ENCODE data around the gene GALK2.
"Not testable (repeated sequence)": the region's sequence is repeated elsewhere in the genome, so short reads cannot be mapped to it uniquely, and the experiment has no call there.

Gene GALK2

DNA sequence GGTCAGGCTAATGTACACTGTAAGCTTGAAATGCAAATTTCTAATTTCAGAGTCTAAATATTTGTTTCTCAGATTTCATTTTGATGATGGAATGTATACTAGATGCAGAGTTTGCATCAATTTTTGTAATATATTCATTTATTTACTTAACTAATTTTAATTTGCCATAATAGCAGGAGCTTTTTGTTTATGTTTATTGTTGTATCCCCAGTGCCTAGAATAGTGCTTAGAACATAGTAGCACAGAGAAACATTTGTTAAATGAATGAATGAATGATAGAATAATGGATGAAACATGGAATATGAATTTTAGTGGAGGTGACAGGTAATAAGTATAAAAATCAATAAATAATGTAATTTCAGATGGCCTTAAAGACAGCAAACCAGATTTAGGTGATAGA is 5.2 kb upstream of the GALK2 start:
- DNase-seq (ENCODE audit: low read depth) = no peak

DNA sequence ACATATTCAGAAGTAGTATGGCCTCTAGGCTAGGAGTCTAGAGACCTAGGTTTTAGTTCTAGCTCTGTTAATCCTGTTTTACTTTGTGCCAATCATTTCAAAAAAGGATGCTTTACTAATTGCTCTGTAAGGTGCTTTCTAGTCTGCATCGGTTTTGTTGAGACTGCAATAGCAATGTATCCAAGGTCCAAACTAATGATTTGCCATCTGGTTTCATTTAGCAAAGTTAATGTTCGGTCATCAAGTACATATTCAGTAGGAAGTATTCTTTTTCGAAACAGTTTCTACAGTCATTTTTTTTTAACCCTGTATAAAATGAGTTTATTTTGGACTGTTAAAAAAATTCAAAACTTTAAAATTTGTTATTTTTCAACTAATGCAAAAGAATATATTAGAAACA is 2.0 kb upstream of the GALK2 start:
- DNase-seq (ENCODE audit: low read depth) = no peak

DNA sequence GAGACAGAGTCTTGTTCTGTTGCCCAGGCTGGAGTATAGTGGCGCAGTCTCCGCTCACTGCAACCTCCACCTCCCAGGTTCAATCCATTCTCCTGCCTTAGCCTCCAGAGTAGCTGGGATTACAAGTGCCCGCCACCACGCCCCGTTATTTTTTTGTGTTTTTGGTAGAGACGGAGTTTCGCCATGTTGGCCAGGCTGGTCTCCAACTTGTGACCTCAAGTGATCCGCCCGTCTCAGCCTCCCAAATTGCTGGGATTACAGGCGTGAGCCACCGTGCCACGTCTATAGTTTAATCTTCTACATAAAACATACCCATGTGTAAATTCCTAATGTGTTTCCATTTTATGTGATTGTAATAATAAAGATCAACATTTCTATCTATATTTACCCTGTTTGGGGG is 1.7 kb downstream of the GALK2 start:
- DNase-seq (ENCODE audit: low read depth) = no peak

DNA sequence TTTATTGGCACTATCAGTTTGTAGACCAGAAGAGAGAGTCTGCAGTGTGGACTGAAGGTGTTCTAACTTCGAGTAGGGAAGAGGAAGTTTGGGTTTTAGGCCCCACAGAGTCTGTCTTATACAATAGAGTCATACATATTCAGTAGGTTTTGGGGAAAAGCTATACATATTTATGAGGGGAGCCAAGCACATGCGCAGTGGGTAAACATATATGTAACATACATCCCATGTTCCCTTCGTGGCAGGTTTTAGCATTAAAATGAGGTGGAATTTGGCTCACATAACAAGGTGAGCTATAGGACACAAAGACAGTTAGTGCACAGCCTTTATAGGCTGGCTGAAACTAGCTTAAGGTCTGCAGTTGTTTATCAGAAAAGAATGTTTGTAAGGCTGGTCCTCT is 4.9 kb downstream of the GALK2 start:
- no peak for DNase-seq (ENCODE audit: low read depth)

DNA sequence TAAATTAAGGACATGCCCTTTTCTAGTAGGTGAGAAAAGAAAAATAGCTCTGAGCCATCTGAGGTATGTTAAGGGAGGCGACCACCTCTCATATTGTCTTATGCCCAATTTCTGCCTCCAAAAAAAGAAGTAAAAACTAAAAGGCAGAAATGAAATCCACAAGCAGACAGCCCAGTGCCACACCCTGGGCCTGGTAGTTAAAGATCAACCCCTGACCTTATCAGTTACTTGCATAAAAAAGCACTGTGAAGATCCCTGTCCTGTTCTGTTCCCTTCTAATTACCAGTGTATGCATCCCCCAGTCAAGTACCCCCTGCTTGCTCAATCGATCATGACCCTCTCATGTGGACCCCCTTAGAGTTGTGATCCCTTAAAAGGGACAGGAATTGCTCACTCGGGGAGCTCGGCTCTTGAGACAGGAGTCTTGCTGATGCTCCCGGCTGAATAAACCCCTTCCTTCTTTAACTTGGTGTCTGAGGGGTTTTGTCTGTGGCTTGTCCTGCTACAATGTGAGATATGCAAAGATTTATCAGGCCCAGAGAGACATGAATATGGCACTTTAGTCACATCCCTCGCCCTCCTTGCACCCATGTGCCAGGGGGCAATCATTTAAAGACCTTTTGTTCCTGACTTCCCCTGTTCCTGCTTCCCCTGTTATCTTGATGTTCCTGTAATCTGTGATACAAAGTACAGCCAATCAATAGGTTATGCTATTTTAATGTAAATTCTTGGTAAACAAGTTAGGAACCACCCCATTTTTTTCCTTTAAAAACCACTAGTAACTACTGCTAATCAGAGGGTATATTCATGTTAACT is 5.7 kb downstream of the GALK2 start:
- not testable (repeated sequence) for DNase-seq (ENCODE audit: low read depth)

DNA sequence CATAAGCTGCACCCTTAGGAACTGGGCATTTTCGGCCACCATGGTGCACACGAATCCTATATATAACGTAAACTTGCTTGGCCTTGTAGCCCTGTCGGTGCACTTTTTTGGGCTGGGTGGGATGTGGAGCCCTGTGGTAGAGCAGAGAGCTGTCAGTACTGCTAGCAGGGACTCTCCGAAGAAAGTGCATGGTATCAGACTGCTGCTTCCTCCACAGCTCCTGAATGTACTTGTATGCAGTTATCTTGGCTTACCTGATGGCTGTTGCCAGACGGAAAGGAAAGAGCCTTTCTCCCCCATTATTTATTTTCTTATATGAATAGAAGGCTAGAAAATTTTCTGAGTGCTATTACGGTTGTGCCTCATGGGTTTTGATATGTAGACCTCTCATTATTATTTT is 8.4 kb downstream of the GALK2 start:
- DNase-seq (ENCODE audit: low read depth) = no peak

DNA sequence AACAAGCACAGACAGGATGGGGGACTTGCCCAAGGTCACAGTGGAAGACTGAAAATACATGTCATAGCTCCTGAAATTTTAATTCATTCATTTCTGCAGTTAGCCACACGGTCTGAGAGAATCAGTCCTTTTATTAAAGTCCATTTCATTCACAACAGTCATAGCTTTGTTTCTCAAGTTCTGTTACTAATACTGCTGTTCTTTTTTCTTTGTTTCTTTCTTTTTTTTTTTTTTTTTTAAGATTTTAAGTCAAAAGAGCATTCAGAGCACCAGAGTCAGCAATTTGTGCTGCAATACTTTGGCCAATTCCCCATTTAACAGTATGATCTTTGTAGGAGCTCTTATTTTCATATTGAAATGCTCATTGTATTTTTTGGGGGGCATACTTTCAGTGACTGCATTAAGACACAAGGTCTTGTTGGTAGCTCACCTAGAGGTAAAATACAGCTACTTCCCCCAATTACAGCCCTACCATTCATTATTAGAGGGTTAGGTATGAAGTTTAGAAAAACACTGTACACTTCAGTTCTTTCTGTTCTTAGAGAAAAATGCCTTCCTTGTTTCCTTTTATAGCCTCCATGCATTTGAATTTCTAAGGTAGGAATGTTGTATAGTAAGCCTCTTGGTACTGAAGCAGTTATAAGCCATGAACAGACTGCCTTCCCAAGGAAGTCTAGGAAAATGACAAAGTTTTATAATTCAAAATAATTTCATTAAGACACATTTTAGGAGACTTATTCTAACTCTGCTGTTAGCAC is 9.6 kb downstream of the GALK2 start:
- DNase-seq (ENCODE audit: low read depth) = no peak

DNA sequence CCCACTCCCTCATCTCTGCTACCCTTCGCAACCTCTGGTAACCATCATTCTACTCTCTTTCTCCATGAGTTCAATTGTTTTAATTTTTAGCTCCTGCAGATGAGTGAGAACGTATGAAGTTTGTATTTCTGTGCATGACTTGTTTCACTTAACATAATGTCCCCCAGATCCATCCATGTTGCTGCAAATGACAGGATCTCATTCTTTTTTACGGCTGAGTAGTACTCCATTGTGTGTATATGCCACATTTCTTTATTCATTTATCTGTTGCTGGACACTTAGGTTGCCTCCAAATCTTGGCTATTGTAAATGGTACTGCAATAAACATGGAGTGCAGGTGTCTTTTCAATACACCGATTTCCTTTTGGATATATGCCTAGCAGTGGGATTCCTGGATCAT is 12.1 kb downstream of the GALK2 start:
- DNase-seq (ENCODE audit: low read depth) = no peak

DNA sequence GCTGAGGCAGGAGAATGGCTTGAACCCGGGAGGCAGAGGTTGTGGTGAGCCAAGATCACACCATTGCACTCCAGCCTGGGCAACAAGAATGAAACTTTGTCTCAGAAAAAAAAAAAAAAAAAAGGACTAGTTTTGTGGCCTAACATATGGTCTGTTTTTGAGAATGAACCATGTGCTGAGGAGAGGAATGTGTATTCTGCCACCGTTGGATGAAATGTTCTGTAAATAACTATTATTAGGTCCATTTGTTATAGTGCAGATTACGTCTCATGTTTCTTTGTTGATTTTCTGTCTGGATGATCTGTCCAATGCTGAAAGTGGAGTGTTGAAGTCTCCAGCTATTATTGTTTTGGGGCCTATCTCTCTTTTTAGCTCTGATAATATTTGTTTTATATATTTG is 13.7 kb downstream of the GALK2 start:
- DNase-seq (ENCODE audit: low read depth) = not testable (repeated sequence)

DNA sequence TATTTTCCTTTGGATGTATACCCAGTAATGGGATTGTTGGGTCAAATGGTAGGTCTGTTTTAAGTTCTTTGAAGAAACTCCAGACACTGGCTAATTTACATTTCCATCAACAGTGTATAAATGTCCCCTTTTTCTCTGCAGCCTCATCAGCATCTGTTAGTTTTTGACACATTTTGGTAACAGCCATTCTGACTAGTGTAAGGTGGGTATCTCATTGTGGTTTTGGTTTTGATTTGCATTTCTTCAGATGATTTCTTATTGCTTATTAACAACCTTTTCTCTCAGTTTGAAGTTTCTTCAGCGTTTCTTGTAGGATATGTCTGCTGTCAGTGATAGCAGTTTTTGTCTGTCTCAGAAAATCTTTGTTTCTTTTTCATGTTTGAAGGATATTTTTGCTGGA is 15.4 kb downstream of the GALK2 start:
- DNase-seq (ENCODE audit: low read depth) = no peak

DNA sequence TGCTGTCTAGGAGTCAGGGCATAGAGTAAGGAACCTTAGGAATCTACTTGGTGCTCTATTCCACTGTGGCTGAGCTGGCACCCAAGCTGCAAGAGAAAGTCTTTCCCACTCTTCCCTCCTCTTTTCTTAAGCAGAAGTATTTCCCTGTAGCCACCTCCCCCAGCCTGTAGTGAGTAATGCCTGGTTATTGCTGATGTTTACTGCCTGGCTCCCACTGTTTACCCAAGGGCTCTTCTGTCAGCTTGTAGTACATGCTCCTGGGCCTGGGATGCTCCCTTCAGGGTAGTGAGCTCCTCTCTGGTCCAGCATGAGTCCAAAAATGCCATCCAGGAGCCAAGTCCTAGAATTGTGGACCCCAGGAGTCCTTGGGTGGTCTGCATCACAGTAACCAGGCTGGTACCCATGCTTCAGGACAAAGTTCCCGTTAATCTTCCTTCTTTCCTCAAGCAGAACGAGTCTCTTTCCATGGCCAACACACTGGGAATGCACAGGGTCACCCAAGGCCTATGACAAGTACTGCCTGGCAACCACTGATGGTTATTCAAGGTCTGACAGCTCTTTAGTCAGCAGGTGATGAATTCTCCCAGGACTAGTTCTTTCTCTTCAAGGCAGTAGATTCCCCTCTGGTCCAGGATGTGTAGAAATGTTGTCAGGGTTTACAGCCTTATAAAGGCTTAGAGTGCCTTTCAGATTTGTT is 17.6 kb downstream of the GALK2 start:
- DNase-seq (ENCODE audit: low read depth) = no peak

DNA sequence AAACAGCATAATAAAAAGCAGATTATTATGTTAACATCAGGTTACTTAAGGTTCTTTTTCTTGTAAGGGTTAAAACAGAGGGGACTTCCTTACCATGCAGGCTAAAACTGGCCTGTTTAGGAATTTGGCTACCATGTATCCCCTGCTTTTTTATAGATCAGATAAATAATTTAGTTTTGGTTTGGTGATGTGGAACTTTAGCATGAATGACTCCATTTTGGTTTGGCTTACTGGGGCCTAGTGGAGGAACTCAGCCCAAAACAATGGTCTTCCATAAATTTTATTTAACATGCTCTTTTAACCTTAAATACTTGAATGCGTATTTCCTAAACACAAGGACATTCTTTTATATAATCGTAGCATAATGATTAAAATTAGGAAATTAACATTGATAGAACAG is 18.9 kb downstream of the GALK2 start:
- no peak for DNase-seq (ENCODE audit: low read depth)

DNA sequence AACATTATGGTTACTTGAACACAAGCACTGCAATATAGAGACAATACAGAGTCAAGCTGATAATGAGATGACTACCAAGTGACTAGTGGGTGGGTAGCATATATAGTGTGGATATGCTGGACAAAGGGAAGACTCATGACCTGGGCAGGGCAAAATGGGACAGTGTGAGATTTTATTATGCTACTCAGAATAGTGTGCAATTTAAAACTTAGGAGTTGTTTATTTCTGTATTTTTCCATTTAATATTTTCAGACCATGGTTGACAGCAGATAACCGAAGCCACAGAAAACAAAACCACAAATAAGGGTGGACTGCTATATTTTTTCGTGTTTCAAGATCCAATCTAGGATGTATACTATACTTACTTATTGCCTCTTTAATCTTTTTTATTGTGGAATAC is 19.6 kb downstream of the GALK2 start:
- no peak for DNase-seq (ENCODE audit: low read depth)

DNA sequence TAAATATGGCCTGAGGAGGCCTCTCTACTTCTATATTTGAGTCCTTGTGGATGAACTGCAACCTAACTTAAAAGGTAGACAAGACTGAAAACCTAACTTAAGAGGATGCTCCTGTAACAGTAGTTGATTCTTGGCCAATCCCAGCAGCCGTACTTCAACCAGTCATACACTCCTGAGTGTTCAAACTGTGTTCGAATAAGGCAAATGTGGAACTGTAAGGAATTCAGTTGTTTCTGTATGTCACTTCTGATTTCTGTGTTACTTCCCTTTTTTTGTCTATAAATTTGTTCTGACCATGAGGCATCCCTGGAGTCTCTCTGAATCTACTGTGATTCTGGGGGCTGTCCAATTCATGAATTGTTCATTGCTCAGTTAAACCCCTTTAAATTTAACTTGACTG is 20.5 kb downstream of the GALK2 start:
- DNase-seq (ENCODE audit: low read depth) = no peak

DNA sequence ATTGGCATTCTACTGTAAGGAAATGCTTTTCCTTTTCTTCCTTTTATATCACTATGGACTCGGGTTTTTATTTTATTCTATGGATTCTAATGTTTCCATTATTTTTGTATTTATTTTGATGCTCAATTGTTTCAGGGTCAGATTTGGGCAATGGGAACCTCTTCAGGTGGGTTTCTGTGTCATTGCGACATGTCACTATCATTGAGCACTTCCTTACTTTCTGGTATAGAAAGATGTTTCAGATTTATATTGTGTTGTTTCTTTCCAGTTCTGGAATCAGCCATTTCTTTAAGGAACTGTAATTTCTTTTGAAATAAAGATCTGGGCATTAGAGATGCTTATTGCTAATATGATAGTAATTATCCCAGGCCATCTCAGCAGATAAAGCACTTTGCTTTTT is 21.8 kb downstream of the GALK2 start:
- DNase-seq (ENCODE audit: low read depth) = no peak

DNA sequence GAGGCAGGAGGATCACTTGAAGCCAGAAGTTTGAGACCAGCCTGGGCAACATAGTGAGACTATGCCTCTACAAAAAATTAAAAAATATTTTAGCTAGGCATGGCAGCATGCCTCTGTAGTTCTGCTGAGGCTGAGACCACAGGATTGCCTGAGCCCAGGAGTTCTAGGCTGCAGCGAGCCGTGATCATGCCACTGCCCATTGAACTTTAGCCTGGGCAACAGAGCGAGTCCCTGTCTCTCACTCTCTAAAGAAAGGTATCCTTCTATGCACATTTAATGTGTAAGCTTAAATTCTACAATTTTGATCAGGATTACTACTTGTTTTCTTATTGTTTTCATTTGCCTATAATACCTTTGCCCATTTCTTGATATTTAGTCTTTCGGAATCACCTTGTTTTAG is 26.8 kb downstream of the GALK2 start:
- no peak for DNase-seq (ENCODE audit: low read depth)

DNA sequence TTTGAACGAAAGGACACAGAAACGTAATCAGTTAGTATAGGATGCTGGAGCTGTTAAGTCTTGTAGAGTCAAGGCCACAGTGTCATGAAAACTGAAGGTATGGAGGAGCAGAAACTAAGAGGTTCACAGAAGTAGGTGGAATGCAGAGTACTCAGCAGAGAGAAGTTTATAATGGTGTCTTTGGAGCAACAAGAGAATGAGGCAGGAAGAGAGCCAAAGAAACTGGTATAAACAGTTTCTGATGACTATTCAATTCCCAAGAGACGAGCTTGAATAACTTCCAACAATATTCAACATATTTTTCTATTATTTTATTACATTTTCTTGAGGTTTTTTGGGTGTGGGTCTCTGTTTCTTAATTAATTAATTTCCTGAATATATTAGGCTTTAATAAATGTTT is 29.6 kb downstream of the GALK2 start:
- DNase-seq (ENCODE audit: low read depth) = no peak

DNA sequence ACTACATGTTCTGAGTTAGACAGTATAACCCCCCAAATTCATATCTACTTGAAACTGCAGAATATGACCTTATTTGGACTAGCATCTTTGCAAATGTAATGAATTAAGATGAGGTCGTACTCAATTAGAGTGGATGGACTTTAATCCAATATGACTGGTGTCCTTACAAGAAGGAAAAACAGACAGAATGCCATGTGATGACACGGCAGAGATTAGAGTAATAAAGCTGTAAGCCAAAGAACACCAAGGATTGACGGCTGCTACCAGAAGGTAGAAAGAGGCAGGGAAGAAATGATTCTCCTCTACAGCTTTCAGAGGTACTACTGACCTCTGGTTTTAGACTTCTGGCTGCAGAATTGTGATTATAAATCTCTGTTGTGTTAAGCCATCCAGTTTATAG is 30.3 kb downstream of the GALK2 start:
- DNase-seq (ENCODE audit: low read depth) = no peak

DNA sequence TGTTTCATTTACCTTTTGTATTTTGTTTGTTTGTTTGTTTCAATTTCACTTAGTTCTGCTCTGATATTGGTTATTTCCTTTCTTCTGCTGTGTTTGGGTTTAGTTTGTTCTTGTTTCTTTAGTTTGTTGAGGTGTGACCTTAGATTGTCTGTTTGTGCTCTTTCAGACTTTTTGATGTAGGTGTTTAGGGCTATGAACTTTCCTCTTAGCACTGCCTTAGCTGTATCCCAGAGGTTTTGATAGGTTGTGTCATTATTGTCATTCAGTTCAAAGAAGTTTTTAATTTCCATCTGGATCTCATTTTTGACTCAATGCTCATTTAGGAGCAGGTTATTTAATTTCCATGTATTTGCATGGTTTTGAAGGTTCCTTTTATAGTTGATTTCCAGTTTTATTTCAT is 38.1 kb downstream of the GALK2 start:
- DNase-seq (ENCODE audit: low read depth) = not testable (repeated sequence)

DNA sequence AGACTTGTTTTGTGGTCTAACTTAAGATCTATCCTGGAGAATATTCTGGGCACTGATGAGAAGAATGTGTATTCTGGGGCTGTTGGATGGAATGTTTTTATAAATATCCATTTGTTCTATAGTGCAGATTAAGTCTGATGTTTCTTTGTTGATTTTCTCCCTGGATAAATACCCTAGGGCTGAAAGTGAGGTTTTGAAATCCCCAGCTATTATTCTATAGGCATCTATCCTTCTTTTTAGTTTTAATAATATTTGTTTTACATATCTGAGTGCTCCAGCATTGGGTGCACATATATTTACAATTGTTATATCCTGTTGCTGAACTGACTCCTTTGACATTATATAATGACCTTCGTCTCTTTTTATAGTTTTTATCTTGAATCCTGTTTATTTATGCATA is 42.9 kb downstream of the GALK2 start:
- no peak for DNase-seq (ENCODE audit: low read depth)

DNA sequence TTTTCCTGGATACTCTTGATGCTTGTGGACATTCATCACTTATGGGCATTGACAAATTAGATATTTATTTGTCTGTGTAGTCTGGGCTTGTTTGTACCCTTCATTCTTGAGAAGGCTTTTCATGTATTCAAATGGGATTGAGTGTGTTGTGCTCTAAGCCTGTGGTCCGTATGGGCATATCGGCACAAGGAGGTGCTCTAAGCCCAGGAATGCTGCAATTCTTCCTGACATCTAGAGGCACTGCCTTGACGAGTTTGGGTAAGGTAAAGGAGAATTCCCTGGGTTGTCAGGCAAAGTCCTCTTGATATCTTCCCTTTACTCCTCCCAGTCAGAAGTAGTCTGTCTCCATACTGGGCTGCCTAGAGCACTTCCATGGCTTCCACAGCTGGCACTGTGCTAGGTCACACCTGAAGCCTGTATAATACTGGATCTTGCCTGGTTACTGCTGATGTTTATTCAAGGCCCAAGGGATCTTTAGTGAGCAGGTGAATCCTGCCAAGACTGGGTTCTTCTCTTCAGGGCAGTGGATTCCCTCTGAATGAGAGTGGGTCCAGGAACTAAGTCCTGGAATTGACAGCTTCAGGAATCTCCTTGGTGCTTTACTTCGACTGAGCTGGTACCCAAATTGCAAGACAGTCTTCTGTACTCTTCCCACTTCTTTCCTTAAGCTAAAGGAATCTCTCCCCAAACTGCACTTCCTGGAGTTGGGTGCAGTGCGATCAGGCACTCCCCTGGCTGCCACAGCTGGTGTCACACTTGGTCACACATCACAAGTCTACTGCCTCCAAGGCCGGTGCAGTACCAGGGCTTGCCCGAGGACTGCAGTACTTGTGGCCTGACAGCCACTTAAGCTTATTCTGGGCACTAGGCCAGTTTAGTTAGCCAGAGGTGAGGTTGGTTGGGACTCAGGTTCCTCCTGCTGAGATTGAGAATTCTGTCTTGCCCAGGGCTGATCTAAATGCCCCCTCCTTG is 46.0 kb downstream of the GALK2 start:
- DNase-seq (ENCODE audit: low read depth) = no peak

All from stimulated activated CD8-positive, alpha-beta memory T cell treated with anti-CD3 and anti-CD28 coated beads, Interleukin-12 subunit alpha, Interleukin-12 subunit beta, amount 100 ng/mL, for 4 hours (primary cell).